ENCODE data around the gene RGS19. TPM values are rescaled to one million over a fixed set of nuclear protein-coding genes. Genes with fewer than 3 reads are reported as not detected.

Gene RGS19
- total RNA-seq, 1 experiment from 2014 or later, result 43.2 TPM

- TF ChIP-seq CTCF (conservative IDR thresholded peaks at IDR 0.05; ENCODE audit: low read depth, low read length), result no peak
- TF ChIP-seq EZH2phosphoT487 (IDR thresholded peaks at IDR 0.05; ENCODE audit: borderline replicate concordance, low read length), result no peak
- TF ChIP-seq EZH2 (IDR thresholded peaks at IDR 0.05; ENCODE audit: low read length, unreplicated experiment), result no peak
- Histone ChIP-seq H3K4me1 (ENCODE audit: insufficient read depth, low read length) (no peaks in the 10 kb centered on the region), H3K4me3 (ENCODE audit: low read length) (no peak overlapping the region), H3K9ac (ENCODE audit: low read length) (no peak overlapping the region), H3K36me3 (ENCODE audit: low read depth, low read length) (no peaks in the 10 kb centered on the region), H3K27ac (ENCODE audit: low read length) (no peak overlapping the region), H3K4me2 (ENCODE audit: low read length) (no peak overlapping the region), H3F3A (ENCODE audit: low read length, unreplicated experiment) (no peaks in the 10 kb centered on the region), H2AFZ (ENCODE audit: low read length) (no peak overlapping the region), H4K20me1 (ENCODE audit: low read length) (no peaks in the 10 kb centered on the region), H3K9me2 (replicated peaks; ENCODE audit: low read length) (no peaks in the 10 kb centered on the region), H3K27me3 (ENCODE audit: low read length) (0 out of 2 replicates have a peak, but pooled peaks cover 7% of the 10 kb centered on the region), H3K9me3 (ENCODE audit: low read length) (no peaks in the 10 kb centered on the region), H3K79me2 (ENCODE audit: low read length) (no peaks in the 10 kb centered on the region)
- CTCF ChIA-PET, result no interaction called here
- BruUV-seq (replicated peaks), result no TSS peak
- no peak for ATAC-seq
- DNase-seq, result no peak
- POLR2A ChIA-PET (ENCODE audit: unreplicated experiment), result interaction anchor here (0.7 kb wide), 1 partner anchor 108 kb away, joined by 3 read pairs; no protein-coding TSS in a partner anchor
- intact Hi-C loops (cut with micrococcal nuclease), result no loop called here
These were observed 19.2 kb upstream of the RGS19 start for GRCh38 chr20:64098471-64099013.

DNA sequence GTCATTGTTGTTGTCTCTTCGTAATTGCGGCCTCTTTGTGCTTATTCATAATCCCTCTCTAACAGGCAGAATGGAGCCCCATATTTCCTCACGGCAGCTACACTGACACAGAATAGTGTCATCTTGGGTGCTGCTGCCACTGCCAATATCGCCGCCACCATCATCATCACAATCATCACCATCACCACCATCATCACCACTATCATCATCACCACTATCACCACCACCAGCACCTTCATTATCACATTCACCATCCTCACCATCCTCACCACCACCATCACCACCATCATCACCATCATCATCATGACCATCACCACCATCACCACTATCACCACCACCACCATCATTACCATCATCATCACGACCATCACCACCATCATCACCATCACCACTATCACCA, 17.2 kb upstream of the RGS19 start:
- no peak for TF ChIP-seq EZH2phosphoT487 (IDR thresholded peaks at IDR 0.05; ENCODE audit: borderline replicate concordance, low read length)
- TF ChIP-seq CTCF (conservative IDR thresholded peaks at IDR 0.05; ENCODE audit: low read depth, low read length), result no peak
- TF ChIP-seq EZH2 (IDR thresholded peaks at IDR 0.05; ENCODE audit: low read length, unreplicated experiment), result no peak
- Histone ChIP-seq H3F3A (ENCODE audit: low read length, unreplicated experiment) (no peaks in the 10 kb centered on the region), H3K9me3 (ENCODE audit: low read length) (no peaks in the 10 kb centered on the region), H3K27me3 (ENCODE audit: low read length) (0 out of 2 replicates have a peak, but pooled peaks cover 3% of the 10 kb centered on the region), H3K27ac (ENCODE audit: low read length) (no peak overlapping the region), H3K79me2 (ENCODE audit: low read length) (no peaks in the 10 kb centered on the region), H3K9me2 (replicated peaks; ENCODE audit: low read length) (no peaks in the 10 kb centered on the region), H2AFZ (ENCODE audit: low read length) (no peak overlapping the region), H3K36me3 (ENCODE audit: low read depth, low read length) (no peaks in the 10 kb centered on the region), H3K4me3 (ENCODE audit: low read length) (no peak overlapping the region), H3K4me2 (ENCODE audit: low read length) (no peak overlapping the region), H3K9ac (ENCODE audit: low read length) (no peak overlapping the region), H4K20me1 (ENCODE audit: low read length) (no peaks in the 10 kb centered on the region), H3K4me1 (ENCODE audit: insufficient read depth, low read length) (no peaks in the 10 kb centered on the region)
- ChIA-PET POLR2A (ENCODE audit: unreplicated experiment) (no interaction called here), CTCF (no interaction called here)
- ATAC-seq, result no peak
- BruUV-seq (replicated peaks), result no TSS peak
- no peak for DNase-seq
- intact Hi-C loops (cut with micrococcal nuclease), result no loop called here

DNA sequence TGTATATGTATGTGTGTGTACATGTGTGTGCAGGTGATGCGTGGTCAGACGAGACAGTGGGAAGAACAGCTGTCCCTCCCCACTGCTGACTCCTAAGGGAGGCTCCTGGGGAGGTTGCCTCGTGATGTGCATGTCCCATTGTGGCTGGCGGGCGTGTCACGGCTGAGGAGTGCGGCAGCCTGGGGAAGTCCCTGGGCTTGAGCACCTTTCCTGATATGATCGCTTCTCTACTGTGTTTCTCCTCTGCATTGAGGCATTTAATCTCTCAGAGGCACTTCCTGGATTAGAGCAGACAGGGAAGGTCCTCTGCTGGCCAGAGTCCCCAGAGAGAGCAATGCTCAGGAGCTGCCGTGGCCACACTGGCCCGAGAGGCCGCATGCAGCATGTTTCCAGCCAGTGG, 16.6 kb upstream of the RGS19 start:
- Histone ChIP-seq H3K4me1 (ENCODE audit: insufficient read depth, low read length) (no peaks in the 10 kb centered on the region), H3K4me3 (ENCODE audit: low read length) (no peak overlapping the region), H3K9me3 (ENCODE audit: low read length) (no peaks in the 10 kb centered on the region), H3K4me2 (ENCODE audit: low read length) (no peak overlapping the region), H3F3A (ENCODE audit: low read length, unreplicated experiment) (no peaks in the 10 kb centered on the region), H3K36me3 (ENCODE audit: low read depth, low read length) (no peaks in the 10 kb centered on the region), H4K20me1 (ENCODE audit: low read length) (no peaks in the 10 kb centered on the region), H3K9me2 (replicated peaks; ENCODE audit: low read length) (no peaks in the 10 kb centered on the region), H3K27me3 (ENCODE audit: low read length) (no peaks in the 10 kb centered on the region), H3K79me2 (ENCODE audit: low read length) (no peaks in the 10 kb centered on the region), H3K9ac (ENCODE audit: low read length) (no peak overlapping the region), H2AFZ (ENCODE audit: low read length) (no peak overlapping the region), H3K27ac (ENCODE audit: low read length) (no peak overlapping the region)
- DNase-seq (no peak), ATAC-seq (no peak)
- intact Hi-C loops (cut with micrococcal nuclease), result no loop called here
- BruUV-seq (replicated peaks), result no TSS peak
- ChIA-PET CTCF (no interaction called here), POLR2A (ENCODE audit: unreplicated experiment) (no interaction called here)
- TF ChIP-seq EZH2 (IDR thresholded peaks at IDR 0.05; ENCODE audit: low read length, unreplicated experiment) (no peak), EZH2phosphoT487 (IDR thresholded peaks at IDR 0.05; ENCODE audit: borderline replicate concordance, low read length) (no peak), CTCF (conservative IDR thresholded peaks at IDR 0.05; ENCODE audit: low read depth, low read length) (no peak)

All from PC-3 (cell line).